Activated CD4-positive, alpha-beta T cell treated with anti-CD3 and anti-CD28 coated beads, Interleukin-2, Interleukin-4, amounts not matched to agents 100 ng/mL and 50 ng/mL, durations not matched to agents 16 hours and 8 hours (primary cell): ENCODE data around the gene IL21.

Experiments used
- DNase-seq: peaks from one replicate; pipeline ENCODE4 v3.0.0-alpha.2; 2020; ENCODE audit warnings: low spot score

The IL21 gene

DNA sequence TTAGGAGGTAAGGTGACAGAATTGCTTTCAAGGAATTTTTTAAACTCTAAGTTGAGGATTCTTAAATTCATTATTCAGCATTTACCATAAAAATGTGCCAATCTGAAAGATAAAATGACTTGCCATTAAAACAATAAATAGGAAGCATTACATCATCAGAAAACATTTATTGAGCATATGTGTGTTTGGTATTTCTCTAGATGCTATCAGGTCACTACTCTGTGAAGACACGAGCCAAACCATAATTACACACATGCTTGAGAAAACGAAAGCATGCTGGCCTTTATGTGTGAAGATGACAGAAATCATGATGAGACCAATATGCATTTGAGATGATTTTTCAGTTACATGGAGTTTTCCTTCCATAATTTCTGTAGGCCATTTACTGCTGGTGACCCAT is 12.3 kb upstream of the IL21 start:
- DNase-seq, result peak; percentile 50

DNA sequence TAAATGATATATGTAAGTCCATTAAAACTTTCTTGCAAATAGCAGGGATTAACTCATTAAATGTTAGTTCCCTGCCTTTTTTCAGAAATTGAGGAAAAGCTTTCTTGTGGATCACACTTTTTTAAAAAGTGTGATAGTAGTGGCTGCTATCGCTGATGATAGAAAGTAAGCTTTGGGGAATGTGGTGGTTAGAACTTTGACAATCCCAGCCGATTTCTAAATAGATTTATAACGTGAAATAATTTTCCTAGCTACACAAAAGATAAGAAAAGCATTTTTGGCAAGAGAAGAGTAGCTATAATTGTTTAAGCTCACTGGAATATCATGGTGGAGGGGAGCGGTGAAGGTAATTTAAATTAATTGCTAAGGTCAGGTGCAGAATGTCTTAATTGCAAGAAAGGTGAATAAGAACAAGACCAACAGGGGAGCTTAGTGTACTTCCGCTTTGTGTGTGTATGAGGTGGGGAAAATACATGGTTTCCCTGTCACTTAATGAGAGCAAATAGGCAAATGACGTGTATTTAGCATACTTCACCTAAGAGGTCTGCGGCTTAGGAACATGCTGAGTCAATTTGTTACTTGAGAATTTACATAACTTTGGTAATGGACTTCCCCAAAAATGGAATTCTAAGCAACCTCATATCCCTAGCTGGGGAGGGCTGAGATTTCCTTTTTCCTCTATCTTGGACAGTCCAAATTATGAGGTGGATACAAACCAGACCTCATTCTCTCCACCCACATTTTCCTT is 11.7 kb upstream of the IL21 start:
- peak; percentile 85 for DNase-seq

DNA sequence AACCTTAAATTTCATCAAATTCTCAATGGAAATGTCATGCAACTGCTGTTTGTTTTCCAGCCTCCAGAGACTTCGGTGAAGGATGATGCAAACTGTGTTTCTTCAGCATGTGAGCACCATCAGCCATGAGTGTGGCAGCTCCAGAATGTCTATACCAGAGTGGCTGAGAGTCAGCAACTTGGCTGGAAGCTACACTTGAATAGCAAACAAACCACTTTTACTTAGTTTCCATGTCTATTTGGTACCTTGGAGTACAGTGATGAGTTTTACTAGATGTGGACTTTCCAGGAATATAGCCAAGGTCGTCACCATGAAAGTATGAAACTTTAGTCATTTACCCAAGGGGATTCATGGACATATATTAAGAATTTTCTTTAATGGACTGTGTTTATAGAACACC is 4.3 kb upstream of the IL21 start:
- no peak for DNase-seq

DNA sequence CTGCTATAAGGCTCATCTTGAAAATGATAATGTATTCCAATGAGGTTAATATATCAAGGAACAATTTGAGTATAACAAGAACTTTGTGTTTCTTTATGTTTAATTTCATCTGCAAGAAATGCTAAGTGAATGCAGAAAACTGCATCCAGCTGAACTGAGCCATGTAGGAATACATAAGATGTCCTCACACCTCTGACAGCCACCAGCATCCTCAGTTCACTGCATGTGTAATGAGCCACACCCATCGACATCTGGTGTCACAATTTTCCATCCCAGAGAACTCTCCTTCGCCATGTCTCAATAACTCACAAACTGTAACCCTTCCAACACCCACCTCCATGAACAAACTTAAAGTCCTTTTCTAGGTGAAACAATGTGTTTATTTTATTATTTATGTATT is 3.3 kb upstream of the IL21 start:
- DNase-seq, result no peak

DNA sequence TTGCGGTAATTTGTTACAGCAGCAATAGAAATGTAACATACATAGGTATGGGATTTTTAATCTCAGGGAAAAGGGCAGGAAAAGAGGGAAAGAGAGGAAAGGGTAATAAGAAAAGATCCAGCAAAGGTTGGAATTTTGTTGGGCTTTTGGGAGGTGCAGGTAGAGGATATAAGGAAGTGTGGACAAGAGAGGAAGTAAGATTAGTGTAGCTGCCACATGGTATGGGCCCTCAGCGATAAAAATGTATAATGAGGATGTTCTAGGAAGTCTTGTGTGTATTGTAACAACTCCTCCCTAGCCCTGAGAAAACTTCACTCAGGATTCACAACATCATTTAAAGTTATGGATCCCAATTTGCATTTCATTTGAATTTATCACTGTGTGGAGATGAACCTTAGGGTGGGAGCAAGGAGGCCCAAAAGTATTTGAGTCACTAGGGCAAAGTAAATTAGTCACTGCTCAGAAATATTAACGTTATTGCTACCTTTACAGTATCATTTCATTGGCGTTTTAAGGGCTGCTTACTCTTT is 2.8 kb upstream of the IL21 start:
- no peak for DNase-seq

DNA sequence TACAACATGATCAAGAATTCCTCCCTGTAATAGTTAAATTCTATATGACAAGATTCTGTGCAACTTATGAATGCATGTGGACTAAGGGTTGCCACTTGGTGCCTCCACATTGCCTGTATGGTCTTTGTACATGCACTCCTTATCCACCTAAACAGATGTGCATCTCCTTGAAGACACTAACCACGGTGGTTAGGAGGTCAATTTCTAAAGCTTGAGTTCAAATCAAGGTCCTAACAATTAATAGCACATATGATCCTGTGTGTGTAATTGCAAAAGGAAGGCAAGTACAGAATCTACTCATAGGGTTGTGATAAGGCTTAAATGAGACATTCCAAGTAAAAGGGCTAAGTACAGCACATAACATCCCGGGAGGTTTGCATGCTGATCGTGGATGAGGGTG is 1.5 kb upstream of the IL21 start:
- DNase-seq, result no peak

DNA sequence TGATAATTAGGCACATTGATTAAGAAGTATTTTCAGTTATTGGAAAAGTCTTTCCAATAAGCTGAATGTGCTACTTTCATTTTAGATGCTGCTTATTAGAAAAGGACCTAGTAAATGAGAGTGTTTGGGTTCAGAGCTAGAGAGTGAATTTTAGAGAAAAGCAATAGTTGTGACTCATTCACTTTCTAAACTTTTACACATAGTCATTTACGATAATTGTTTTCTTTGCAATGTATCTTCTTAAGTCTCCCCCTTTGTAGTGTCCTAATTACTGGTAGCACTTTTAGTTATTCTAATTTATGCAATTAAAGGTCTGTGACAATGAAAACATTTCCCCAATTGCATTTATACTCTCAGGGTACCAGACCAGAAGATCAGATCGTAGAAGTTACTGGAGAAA is 1.3 kb downstream of the IL21 start:
- peak; percentile 38 for DNase-seq

DNA sequence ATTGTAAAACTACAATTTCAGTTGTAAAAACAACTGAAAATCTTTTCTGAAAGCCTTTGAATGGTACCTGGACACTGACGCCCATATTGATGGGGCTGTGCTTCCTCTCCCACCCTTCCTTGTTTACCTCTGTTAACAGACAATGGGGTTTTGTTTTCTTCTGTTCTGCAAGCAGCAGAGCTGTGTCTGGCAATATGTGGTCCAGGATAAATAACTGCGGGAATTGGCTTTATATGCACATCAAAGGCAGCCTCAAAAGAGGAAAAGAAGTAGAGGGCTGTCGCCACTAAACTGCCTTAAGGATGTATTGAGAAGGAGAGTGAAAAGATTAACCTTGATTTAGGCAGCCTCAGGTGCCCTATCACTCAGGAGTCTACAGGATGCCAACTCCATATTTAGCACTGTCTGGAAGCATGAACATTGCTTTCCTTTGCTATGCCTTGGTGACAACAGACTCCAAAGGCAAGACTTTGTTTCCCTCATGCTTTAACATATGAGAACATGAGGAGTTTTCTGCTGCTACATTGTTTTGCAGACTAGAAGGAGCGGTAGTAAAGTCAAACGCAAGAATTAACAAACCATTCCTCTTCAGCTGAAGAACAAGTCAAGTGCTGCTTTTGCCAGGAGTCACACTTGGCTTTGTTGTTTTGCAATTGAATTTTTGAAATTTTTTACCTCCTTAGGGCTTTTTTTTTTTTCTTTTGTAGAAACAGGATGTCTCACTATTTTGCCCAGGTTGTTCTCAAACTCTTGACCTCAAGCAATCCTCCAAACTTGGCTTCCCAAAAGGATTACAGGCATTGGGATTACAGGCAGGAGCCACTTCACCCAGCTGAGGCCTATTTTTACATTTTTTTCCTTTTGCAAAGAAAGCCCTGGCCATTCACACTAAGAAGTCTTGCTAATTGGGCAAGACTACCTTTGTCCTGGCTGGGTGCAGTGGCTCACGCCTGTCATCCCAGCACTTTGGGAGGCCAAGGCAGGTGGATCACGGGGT is 3.0 kb downstream of the IL21 start:
- no peak for DNase-seq

DNA sequence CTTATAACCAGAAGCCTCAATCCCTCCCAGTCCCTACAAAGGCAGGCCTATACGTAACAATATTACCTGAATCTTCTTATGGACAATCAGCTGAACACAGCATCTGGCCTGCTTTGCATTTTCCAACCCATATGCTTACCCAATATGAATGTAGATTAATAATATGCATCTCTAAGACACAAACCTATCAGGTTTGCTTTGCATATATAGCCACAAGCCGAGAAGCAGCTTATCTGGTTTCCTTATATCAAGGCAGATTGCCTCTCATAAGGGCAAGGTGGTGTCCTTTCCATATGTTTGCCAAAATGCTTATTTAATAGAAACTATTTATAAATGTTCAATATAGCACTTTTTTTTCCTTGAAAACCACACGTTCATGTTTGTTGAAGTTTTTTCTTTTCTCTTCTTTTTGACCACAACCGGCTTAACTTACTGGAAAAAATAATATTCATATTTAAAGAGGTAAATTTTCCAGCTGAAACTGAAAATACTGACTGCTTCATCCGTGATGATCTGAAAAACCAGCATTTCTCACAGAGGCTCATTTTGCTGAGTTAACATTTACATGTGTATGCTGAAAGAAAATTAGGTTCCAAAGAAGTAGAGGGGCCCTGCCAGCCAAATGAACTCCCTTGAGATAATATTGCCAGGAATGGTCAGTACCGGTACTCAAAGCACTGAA is 3.8 kb downstream of the IL21 start:
- DNase-seq, result peak; percentile 56

DNA sequence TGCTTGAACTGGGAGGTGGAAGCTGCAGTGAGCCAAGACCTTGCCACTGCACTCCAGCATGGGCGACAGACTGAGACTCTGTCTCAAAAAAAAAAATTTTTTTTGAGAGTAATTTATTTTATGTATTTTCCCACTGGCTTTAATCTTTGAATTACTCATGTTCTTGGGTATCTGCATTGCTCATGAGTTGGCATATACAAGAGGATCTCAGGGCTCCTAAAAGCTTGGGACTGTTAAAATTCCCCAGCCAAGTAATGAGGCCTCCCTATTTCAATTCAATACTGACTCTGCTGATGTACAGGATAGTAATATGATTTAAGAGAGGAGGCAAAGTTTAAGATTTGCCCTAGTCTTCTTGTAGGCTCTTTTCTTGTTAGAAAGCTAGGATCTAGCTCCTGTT is 6.2 kb downstream of the IL21 start:
- no peak for DNase-seq

DNA sequence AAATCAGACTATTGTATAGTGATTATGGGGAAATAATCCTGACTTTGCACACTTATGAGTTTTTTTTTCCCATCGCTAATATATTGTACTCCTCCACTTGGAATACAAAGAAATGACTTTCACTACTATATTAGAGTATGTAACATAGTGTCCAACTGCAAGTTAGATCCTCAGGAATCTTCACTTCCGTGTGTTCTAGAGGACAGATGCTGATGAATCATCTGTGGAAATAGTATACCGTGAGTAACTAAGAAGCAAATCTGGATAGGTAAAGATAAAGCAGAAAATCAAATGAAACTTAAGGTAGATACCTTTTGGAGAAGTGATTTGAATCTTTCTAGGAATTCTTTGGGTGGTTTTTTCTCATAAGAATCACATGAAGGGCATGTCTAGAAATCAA is 8.3 kb downstream of the IL21 start:
- DNase-seq, result no peak

DNA sequence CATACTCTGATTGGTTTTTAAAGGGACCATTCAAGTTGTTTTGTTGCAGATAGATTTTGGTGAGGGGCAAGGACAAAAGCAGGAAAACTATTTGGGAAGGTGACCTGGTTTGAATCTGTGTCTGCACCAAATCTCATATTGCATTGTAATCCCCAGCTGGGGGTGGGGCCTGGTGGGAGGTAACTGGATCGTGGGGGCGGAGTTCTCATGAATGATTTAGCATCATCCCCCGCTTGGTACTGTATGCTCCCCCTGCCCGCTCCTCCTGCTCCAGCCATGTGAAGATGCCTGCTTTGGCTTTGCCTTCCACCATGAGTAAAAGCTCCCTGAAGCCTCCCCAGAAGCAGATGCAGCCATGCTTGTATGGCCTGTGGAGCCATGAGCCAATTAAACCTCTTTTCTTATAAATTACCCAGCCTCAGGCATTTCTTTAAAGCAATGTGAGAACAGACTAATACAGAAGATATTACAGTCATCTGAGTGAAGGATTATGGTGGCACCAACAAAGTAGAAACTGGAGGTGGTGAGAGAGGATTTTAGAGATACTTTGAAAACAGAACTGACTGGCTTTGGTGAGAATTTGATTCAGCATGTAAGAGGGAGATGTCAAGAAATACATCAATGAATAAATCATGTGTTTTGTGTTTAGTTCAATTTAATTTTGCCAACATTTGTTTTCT is 14.4 kb downstream of the IL21 start:
- DNase-seq, result no peak

DNA sequence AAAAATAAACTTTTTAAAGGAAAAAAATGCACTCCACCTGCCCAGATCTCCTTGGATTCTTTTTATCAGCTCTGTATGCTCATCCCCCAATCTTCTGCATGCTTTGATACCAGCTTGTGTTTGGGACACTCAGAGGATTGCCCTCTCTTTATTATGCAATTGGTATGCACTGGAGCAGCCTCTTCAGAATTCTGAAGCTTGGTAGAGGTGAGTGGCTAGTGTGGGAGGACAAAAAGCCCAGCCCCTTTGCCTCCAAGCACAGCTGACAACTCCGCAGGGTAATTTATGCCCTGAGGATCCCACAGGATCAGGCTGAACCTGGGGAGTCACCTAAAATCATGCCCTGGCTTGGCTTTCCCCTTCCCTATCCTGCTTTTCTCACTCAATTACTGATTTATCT is 16.7 kb downstream of the IL21 start:
- DNase-seq, result no peak

DNA sequence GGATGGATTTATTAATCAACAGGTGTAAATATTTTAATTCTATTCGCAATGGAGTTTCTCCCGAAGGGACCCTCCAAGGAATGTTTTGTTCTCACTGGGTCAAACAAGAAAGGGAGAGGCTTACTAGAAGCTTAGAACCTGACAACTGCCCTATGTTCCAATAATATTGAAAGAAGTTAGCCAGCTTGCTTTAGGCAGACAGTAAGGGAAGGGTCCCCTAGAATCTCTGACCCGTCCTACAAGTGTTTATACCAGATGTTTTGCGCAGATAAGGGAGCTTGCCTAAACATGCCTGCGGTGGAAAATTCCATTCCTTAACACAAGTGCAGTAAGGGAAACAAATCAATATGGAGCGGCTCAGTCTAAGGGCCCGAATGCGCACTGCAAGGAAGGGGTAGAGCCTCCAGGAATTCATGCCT is 17.7 kb downstream of the IL21 start:
- no peak for DNase-seq

DNA sequence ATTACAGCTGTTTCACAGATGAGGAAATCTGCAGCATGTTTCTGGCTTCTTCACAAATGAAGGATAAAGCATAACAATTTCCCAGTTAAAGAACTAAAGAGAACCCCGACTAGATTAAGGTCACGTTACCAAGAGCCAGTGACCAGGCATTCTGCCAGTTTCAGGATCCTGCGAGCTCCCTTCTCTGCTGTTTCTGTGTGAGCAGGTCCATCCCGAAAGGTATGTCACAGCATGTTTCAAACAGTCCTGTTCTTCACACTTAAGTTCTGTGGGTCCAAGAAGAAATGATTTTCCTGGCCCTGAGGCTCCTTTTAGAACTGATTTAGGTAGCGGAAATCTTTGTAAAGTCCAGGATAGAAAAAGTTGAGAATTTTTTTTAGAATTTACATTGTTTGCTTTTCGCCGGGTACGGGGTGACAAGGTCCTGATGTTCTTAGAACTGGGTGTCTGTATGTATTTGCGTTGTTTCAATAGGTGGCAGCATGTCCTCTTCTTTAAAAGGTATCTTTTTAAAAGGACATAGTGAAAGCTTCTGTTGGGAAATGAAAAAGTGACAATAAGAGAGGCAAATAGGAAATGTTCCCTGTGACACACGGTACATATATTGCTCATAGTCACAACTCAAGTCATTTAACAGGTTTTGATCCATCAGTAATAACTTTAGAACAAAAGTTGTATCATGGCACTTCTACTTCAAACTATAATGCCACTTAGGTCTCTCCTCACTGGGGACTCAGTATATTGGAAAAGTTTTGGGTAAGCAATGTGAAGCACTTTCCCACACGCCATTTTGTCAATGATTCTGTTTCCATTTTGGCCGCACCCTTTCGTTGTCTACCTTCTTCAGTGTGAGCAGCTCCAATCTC is 18.4 kb downstream of the IL21 start:
- peak; percentile 76 for DNase-seq

DNA sequence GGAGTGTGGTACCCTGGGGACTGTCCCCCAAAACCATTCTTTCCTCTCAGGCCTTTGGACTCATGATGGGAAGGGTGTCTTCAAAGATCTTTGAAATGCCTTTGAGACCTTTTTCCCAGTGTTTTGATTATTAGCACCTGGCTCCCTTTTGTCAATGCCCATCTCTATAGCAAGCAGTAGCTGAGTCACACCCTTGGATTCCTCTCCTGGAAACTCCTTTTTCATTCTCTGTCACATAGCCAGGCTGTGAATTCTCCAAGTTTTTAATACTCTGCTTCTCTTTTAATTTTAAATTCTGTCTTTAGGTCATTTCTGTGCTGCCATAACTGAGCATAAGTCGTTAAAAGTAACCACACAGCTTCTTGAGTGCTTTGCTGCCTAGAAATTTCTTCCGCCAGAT is 29.7 kb downstream of the IL21 start:
- DNase-seq, result no peak

DNA sequence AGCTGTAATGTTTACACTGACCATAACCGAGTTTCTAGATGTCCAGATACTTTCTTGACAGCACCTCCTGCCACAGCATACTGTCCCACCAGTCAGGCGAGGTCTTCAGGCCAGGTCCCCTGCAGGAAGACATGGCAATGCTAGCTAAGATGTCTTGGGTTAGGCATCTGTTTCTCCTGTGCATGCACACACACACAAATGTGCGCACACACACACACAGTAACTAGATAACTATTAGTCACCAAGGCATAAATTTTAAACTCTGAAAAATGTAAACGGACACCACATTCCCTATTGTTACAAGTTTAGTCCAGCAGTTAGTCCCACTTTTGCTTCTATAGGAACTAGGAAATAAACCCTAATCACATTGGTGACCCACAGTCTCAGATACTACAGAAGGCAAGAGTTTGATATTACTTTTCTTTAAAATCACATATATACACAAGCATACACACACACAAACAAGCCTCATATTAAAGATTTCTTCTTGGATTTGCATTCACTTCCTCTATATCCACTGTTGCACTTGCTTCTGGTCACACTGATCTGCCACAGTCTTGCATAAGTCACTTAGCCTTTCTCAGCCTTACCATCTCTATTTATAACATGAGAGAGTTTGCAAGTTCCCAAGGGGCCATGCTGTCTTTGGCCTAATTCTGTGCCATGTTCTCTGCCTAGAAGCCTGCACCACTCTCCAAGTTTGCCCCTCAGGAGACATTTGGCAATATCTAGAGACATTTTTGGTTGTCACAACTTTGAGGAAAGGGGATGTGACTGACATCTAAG is 32.2 kb downstream of the IL21 start:
- no peak for DNase-seq

DNA sequence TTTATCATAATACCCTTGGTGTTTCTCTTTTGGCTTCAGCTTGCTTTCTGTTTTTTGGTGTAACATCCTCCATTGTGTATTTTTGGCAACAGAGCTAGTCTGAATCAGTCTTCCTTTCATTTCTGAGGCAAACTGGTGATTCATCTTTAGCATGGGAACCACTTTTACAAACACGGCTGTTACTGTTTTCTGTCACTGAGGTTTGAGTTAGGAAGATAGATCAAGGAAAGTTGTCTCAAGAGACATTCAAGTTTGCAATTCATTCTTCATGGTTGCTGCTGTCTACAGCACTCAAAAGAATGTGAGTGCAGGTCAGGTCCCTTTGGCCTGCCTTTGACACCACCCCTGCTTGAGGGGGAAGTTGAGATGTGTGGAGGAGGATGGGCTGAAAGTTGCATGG is 36.3 kb downstream of the IL21 start:
- peak; percentile 85 for DNase-seq

DNA sequence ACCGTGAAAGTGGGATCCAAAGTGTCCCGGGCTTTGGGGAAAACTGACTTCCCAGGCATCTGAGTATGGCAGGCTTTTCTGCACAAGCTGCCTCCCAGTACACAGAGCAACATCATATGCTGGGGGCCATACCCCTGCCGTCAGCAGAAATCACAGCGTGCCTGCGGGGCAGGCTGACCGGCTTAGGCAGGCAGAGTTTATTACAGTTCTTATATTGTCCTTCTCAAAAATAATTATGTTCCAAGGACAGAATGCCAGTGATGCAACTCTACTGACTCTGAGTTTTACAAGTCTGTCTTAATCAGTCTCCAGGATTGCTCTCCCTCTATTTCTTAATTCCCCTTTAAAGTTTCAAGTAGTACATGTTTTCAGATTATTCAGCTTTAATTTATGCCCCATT is 37.0 kb downstream of the IL21 start:
- no peak for DNase-seq
